ENCODE results near the gene ZNF3. TPM values are rescaled to one million over a fixed set of nuclear protein-coding genes. Genes with fewer than 3 reads are reported as not detected.

Gene ZNF3
- total and polyA plus RNA-seq, 9 of the 15 experiments (the other 6 are each of a cell fraction or from before 2014, with no cell fraction given), result 30.0 to 64.9 (median 51.5) TPM

- TF ChIP-seq JUND (IDR thresholded peaks at IDR 0.05; ENCODE audit: borderline replicate concordance, low read depth, low read length) (peak; percentile 93), JUND (tag; IDR thresholded peaks at IDR 0.05; ENCODE audit: borderline replicate concordance, low read depth, low read length) (no peak; the same call in 2 of the 3 replicates), ZNF175 (CRISPR knock-in tag; IDR thresholded peaks at IDR 0.05; ENCODE audit: low read depth) (no peak), NKRF (IDR thresholded peaks at IDR 0.05; ENCODE audit: borderline replicate concordance) (peak; percentile 90), FOXP4 (CRISPR knock-in tag; IDR thresholded peaks at IDR 0.05; ENCODE audit: borderline replicate concordance) (no peak; the same call in 1 of the 2 replicates), PCBP1 (IDR thresholded peaks at IDR 0.05; ENCODE audit: low read depth, low read length, poor library complexity, severe bottlenecking) (peak; percentile 7), ZNF699 (CRISPR knock-in tag; IDR thresholded peaks at IDR 0.05; ENCODE audit: insufficient replicate concordance) (no peak), POLR2AphosphoS2 (IDR thresholded peaks at IDR 0.05; ENCODE audit: low read length) (peak; percentile 98)
- TF ChIP-seq, protein P1, sequence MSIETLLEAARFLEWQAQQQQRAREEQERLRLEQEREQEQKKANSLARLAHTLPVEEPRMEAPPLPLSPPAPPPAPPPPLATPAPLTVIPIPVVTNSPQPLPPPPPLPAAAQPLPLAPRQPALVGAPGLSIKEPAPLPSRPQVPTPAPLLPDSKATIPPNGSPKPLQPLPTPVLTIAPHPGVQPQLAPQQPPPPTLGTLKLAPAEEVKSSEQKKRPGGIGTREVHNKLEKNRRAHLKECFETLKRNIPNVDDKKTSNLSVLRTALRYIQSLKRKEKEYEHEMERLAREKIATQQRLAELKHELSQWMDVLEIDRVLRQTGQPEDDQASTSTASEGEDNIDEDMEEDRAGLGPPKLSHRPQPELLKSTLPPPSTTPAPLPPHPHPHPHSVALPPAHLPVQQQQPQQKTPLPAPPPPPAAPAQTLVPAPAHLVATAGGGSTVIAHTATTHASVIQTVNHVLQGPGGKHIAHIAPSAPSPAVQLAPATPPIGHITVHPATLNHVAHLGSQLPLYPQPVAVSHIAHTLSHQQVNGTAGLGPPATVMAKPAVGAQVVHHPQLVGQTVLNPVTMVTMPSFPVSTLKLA (conservative IDR thresholded peaks at IDR 0.05), result peak; percentile 94 to 98
- TF ChIP-seq, protein P2, sequence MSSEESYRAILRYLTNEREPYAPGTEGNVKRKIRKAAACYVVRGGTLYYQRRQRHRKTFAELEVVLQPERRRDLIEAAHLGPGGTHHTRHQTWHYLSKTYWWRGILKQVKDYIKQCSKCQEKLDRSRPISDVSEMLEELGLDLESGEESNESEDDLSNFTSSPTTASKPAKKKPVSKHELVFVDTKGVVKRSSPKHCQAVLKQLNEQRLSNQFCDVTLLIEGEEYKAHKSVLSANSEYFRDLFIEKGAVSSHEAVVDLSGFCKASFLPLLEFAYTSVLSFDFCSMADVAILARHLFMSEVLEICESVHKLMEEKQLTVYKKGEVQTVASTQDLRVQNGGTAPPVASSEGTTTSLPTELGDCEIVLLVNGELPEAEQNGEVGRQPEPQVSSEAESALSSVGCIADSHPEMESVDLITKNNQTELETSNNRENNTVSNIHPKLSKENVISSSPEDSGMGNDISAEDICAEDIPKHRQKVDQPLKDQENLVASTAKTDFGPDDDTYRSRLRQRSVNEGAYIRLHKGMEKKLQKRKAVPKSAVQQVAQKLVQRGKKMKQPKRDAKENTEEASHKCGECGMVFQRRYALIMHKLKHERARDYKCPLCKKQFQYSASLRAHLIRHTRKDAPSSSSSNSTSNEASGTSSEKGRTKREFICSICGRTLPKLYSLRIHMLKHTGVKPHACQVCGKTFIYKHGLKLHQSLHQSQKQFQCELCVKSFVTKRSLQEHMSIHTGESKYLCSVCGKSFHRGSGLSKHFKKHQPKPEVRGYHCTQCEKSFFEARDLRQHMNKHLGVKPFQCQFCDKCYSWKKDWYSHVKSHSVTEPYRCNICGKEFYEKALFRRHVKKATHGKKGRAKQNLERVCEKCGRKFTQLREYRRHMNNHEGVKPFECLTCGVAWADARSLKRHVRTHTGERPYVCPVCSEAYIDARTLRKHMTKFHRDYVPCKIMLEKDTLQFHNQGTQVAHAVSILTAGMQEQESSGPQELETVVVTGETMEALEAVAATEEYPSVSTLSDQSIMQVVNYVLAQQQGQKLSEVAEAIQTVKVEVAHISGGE (CRISPR knock-in tag; IDR thresholded peaks at IDR 0.05), result peak; percentile 76 to 96 (median 85); a peak in 5 of 6 replicates
- TF ChIP-seq, protein P3, sequence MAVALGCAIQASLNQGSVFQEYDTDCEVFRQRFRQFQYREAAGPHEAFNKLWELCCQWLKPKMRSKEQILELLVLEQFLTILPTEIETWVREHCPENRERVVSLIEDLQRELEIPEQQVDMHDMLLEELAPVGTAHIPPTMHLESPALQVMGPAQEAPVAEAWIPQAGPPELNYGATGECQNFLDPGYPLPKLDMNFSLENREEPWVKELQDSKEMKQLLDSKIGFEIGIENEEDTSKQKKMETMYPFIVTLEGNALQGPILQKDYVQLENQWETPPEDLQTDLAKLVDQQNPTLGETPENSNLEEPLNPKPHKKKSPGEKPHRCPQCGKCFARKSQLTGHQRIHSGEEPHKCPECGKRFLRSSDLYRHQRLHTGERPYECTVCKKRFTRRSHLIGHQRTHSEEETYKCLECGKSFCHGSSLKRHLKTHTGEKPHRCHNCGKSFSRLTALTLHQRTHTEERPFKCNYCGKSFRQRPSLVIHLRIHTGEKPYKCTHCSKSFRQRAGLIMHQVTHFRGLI (CRISPR knock-in tag; IDR thresholded peaks at IDR 0.05), result no peak
Observed at GRCh38 chr7:100081535-100082102, at the start of gene ZNF3 (continued).
